Femur (tissue), 1 donor: Measurements from ENCODE around the gene SUGP1.

Experiments used
- DNase-seq: peaks from one replicate; pipeline ENCODE4 v3.0.0-alpha.2; 2017

Gene SUGP1

DNA sequence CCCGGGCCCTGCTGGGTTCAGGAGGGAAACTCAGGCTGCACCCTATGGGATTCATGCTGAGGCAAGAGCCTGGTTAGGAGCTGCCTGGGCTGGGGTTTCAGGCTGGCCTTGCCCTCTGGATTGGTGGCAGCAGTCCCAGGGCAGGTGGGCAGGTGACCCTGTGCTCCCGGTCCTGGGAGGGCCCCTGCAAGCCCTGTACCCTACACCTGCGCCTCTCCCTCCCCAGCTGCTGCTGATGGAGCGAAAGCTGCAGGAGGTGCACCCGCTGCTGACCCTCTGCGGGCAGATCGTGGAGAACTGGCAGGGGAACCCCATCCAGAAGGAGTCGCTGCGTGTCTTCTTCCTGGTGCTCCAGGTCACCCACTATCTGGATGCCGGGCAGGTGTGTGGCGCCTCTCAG is 20.7 kb upstream of the SUGP1 start:
- DNase-seq, result no peak

DNA sequence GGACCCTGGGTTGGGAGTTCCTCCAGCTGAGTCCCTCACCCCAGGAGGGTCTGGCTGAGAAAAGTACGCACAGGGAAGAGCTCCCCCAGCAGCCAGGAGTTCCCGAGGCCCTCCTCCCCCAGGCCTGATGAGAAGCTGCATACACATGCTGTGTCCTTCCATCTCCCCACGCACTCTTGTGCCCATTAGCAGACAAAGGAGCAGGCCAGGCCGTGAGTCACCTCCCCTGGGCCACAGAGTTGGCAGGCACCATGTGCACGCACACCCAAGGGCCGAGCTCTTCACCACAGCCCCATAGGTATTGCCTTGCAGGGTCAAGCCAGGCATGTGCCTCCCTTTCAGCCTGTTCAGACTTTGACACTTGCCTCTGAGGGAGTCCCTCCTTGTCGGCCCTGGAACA is 17.8 kb upstream of the SUGP1 start:
- DNase-seq, result no peak

DNA sequence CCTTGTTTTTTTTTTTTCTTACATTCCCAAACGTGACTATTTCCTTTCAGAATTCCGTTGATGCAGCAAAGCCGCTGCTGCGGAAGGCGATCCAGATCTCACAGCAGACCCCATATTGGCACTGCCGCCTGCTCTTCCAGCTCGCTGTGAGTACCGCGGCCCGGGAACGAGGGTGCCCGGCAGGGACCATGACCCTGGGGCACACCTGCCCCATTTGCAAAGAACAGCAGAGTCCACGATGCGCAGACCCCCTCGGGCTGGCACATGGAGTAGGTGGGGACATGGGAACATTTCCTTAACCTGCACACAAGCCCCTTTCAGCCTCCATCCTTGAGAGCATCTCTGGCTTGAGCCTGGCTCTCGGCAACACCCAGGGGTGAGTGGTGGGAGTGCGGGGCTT is 16.8 kb upstream of the SUGP1 start:
- DNase-seq, result no peak

DNA sequence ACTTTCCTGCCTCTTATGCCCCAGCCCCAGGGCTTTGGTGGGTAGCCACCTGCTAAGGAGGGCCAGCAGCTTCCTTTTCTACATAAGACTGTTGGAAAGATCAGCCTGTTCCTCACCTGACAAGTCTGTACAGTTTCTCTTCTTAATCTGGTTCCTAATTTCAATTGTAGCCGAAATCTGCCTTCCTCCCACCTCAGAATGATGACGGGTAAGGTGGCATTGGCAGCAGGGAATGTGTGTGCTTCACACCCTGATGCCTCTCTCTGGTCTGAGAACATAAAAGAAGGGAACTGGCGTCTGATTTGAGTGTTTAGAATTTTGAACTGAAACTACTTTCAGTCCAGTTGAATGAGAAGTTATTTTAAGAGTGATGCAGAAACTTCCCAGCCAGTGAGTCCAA is 16.3 kb upstream of the SUGP1 start:
- no peak for DNase-seq

DNA sequence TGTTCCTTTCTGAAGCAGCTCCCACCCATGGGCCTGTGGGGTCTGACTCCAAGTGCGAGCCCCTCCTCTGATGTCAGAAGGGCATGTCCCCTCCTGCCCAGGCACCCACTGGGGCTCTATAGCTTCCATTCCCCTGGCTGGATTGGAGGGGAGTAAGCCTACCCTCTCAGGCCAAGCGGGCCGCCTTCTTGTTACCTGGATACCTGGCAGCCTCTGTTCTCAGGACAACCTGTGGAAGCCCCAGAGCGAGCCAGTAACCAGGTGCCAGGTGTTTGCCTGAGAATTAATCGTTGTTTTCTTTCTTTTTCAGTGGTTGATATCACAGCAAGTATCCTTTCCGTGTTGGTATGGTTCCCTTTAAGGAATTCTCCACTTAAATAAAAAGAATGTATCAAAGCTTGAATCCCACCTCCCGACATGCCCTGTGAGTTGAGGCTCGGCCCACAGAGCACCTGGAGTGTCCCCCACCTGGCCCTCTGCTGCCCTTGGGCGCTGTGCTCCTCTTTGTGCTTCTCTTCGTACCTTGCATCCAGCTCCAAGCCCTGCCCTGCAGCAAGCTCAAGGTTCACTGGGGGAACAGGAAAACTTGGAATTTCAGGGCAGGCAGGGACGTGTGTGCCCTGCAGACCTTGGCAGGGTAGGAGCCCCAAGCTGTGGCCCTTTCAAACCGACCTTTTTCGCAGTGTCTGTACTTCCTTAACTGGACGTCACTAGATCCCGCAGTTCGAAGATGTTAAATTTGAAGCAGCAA is 15.3 kb upstream of the SUGP1 start:
- no peak for DNase-seq

DNA sequence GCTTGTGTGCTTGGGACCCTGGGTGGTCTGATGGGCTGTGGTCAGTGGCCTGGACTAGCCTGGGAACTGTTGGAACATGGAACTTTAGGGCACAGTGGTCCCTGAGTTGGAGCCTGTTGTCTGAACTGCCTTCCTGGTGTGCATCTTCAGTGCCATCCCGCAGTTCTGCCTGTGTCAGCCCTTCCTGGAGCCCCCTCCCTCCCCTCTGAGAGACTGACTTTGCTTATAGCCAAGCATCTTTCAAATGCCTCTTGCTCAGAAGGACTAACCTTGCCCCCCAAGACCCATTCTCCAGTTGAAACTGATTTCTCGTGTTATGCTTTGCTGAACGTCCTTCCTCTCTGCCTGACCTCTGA is 14.7 kb upstream of the SUGP1 start:
- DNase-seq, result no peak

DNA sequence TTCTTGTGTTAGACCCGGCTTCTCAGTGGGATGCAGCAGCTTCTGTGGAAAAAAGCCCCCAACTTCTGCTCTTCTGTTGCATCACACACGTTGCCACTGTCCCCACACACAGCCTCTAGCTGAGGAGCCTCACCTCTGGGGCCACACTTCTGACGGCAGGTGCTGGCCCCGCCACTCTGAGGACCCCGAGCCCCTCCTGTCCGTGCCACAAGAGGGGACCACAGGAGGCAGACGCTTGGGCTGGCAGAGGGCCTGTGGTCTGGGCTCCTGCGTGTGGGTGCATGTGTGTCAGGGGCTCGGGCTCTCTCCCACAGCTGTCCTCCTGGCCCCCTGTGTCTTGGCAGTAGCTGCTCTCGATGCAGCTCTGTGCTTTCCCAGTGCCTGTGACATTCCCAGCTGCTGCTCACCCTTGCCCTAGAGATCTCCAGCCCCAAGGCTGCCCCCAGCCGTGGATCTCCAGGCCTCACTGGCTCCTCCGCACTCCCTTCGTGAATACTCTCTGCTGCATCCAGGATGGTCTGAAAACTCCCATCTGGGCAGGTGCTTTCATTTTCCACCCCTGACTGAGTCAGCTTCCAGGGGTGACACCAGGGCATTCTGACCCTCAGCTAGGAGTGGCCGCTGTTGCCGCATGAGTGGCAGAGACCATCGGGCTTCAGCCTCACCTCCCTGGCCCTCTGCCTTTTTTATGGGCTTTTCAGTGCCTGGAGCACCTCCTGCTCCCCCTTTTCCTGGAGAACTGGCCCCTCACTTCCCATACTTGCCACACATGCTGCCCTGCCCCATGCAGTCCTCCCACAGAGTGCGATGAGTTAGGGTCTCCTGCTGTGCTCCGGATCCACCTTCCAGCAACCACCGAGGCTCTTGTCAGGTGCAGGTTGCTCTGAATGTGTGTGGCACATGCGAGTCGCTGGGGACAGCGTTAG is 14.0 kb upstream of the SUGP1 start:
- DNase-seq, result peak; percentile 49

DNA sequence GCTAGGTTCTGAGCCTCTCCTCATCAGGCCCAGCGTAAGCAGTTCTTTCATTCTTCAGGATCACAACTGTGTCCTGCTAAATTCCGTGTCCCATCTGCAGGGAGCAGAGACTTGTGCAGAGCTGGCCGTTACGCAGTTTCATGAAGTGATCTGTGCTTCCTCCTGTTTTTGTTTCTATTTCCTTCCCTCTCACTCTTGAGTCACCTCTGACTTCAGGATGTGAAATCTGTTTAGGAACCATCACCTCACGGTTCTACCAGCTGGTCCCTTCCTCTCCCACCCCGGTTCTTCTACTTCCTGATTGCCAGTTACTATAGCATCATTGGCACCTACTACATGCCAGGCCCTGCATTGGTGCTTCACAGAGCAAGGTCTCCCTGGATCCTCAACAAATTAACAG is 8.8 kb upstream of the SUGP1 start:
- no peak for DNase-seq

DNA sequence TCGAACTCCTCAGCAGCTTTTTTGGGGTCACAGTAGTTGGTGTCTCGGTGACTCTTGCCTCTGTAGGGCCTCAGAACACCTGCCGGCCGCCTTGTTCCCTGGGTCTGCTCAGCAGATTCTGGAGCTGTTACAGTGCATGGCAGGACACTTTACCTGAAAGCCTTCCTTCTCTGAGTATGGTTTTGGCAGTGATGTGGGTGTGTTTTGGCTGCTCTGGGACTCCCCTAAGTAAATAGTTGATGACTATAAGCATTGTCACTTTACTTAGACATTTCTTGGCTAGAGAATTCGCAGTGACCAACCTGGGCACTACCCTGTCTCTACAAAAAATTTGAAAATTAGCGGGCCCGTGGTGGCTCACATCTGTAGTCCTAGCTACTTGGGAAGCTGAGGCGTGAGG is 7.4 kb upstream of the SUGP1 start:
- DNase-seq, result no peak

DNA sequence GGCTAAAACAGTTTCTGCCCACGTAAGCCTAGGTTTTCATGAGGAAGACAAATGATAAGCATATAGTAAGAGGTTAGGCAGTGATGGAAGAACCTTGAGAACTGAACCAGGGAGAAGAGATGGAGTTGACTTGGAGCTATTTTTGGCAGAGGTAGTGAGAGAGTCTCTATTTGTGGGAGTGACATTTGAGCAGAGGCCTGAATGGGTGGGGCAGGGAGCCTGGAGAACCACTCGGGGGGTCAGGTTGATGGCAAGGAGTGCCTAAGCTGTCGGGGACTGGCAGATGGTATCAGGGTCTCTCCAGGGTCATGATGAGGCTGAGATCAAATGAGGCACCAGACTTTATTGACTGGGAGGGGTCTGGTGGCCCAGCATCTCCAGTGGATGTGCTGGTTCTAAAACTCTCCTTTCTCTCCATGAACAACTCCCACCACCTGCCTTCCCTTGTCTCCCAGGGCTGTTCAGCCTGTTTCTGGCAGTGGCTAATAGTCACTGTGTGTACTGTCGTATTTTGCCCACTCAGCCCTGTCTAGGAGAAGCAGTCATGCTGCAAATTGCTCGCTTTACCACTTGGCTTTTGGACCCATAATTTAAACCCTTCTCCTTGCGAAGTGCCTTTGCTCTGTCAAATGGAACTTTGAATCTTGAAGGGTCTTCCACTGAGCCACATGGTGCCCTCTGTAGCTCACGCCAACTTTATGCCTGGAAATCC is 3.9 kb upstream of the SUGP1 start:
- DNase-seq, result no peak

DNA sequence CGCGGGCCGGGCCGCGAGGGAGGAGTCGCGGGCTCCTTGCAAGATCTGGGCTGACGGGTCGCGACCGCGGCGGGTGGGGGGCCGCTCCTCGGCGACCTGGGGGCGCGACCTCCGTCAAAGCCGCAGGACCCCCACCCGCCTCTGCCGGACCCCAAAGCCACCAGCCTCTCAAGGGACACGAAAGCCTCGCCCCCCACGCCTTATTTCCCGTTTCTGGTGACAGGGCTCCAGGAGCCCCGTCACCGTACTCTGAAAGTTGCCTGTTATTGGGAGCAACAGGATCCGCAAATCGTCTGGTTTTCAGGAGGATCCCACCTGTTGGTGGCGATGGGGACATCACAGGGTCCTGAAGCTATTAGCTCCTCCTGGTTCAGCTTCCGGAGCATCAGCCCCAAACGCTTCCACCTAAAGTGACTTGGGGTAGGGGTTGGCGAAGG is 850 bp upstream of the SUGP1 start:
- DNase-seq, result peak; percentile 37

DNA sequence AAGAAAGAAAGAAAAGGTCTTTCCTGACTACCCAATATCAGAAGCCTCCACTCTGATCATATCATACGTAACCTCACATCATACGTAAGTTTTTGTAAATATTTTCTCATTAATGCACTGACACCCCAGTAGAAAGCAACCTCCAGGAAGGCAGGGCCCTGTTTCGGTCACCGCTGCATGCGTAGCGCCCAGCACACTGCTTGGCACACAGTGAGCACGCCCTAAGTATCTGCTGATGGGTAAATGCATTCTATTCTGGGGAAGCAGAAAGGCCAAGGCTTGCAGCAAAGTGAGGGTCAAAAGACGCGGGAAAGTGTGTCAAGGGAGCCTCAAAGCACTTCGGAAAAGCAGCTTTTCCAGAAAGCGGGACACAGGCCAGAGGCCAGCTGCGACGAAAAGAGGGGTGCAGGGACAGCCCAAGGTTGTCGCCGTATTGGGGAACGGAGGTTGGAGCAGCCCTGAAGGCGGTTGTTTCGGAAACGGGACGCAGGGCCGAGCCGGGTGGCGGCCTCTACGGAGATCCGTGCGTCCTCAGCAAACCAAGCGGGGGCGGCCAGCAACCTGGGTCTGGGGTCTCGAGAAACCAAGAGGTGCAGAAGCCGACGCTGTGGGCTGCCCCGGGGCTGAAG is 463 bp downstream of the SUGP1 start:
- DNase-seq, result no peak

DNA sequence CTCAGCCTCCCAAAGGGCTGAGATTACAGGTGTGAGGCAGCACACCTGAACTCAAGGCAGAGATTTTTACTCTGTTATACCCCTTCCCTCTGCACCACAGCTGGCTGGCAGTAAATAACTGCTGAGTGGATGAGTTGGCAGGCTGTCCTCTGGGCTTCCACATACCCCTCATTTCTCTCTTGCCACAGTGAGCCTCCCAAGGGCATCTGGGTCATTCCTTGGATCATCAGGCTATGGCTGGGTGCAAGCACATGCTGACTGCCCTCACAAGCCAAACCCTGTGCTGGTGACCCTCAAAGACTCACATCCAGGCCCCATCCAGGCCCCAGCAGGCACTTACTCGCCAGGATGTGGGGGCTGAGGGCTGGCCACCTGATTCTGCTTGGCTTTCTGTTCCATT is 4.2 kb downstream of the SUGP1 start:
- no peak for DNase-seq

DNA sequence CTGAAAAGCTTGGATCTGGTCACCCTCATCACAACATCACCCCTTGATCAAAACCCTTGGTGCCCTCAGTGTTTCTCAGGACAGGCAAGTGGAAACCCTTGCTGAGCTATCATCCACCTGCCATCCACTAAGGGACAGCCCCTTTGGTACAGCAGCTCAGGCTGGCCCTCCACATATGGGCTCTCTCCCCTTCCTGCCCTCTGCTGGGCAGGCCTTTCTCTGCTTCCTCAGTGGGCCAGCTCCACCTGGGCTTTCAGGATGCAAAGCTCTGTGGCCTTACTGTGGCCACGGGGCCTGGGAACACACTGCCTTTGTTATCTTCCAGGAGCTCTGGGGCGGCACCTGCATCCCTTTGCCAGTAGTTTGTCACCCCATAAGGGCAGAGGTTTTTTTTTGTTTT is 4.9 kb downstream of the SUGP1 start:
- DNase-seq, result no peak

DNA sequence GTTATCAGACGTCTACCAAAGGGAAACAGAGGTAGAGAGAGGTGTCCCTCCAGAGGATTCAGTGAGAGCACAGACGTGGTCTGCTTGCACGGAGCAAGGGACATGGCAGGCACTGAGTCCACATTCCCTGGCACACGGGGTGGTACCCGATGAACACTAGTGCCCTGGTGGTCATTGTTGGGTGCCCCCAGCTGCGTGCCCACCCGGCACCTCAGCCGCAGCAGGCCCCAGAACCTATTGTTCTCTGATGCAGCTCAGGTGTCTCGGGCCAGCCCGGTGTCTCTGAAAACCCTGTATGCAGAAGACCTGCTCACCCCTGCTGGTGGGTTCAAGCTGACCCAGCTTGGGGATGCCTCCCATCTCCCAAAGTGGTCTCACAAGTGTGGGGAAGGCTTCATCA is 11.9 kb downstream of the SUGP1 start:
- DNase-seq, result no peak

DNA sequence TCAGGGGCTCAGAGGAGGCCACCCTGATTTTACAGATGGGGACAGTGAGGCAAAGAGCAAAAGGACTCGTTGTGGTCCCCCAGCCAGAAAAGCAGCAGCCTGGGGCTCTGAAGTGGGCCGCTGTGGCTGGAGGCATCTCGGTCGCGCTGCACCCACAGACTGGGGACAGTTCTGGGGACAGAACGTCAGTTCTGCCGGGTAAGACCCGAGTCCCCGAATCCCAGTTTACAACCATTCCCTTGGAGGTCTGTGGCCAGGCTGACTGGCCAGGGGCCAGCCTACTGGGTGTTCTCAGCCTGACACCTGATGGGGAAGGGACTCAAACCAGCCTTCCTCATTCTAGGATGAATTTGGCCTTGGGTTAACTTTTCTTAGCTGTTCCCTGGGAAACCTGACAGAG is 14.1 kb downstream of the SUGP1 start:
- no peak for DNase-seq

DNA sequence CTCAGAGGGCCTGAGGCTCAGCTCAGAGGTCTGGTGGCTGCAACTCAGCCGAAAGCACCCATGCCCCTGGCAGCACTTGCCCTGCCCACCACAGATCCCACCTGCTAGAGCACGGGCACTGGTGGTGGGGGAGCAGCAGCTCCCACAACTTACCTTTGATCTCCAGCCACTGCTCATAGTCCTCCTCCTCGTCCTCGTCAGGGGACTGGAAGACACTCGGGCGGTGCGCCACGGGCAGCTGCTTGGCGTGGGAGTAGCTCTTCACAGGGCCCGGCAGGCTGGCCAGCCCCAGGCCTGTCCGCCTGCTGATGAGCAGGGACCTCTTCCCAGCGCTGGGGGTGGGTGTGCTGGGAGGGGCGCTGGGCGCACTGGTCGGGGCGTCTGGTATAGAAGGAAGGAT is 14.6 kb downstream of the SUGP1 start:
- DNase-seq, result no peak

DNA sequence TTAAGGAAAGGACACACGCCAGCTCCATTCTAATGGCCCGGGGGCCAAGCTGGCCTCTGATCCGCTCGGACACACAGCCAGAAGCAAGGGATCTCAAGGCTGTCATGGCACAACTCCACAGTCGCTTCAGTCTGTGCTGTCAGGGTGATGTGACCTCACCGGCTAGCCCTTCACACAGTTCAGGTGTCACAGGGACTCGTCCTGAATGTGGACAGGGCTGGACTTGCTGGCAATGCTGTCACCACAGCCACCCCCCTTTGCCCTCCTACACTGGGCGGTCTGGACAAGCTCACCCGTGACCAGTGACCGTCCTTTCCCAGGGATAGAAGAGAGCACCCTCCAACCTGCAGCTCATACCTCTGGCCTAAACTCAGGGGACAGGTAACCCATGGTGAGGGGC is 15.2 kb downstream of the SUGP1 start:
- DNase-seq, result no peak

DNA sequence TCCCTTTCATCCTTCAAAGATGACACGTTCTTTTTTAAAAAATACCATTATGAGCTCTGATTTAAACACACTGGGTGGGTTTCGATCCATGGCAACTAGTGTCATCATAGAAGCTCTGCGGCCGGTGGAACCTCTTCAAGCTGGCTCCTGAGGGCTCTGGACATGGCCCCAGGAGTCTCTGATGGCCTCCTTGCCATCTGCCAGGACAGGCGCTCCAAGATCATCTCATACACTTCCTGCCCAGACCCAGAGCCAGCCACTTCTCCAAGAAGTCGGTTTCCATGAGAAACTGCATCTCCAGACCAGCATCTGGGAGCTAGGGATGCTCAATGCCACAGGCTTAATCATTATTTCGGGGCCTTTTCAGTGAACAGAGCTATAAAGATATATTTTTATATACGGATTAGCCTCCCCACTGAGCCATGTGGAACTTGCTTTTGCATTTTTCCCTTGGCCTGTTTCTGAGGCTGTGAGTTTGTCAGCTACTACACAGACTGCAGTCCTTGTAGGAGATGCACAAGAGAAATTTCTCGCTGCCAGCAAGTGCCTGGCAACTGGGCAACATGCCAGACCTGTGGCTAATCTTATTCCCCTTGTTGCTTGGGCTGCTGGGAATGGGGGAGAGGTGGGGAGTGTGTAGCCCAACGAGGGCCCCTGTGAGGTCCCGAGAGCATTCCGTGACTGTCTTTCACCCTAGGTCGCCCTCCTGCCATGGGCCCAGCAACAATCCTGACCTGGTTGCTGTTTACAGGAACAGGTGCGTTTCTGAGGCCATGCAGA is 15.9 kb downstream of the SUGP1 start:
- DNase-seq, result no peak

DNA sequence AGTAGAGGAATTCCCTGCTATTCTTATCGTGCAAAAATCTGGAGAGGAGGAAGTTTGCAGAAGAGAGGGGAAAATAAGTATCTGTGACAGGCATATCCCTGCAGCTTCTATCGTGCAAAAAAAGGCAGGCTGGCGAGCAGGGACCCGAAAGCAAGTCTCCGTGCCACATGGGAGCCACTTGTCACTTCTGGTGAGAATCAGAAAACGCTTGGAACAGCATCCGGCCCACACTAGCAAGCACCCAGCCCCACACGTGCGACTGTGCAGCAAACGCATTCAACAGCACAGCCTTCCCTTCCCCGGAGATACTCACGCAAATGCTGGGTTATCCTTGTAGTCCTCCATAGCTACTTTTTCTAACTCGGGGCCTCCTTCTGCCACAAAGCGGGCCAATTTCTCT is 16.9 kb downstream of the SUGP1 start:
- DNase-seq, result no peak

DNA sequence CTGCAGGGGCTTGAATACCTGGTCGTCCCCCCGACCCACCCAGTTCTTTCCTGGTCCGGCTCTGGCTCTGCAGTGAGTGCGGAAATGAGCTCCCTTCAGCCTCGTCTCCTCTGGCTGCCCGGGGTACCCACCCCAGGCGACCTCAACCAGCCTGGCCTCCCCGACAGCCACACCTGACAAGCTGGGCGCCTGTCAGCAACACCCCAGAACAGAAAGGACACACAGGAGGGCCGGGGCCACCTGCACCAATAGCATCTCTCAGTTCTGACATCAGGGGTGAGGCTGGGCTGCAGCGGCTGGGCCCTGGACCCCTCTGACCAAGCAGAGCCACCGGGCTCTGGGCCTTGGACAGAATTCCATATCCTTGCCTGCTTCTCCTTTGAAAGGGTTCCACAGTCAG is 19.7 kb downstream of the SUGP1 start:
- no peak for DNase-seq

DNA sequence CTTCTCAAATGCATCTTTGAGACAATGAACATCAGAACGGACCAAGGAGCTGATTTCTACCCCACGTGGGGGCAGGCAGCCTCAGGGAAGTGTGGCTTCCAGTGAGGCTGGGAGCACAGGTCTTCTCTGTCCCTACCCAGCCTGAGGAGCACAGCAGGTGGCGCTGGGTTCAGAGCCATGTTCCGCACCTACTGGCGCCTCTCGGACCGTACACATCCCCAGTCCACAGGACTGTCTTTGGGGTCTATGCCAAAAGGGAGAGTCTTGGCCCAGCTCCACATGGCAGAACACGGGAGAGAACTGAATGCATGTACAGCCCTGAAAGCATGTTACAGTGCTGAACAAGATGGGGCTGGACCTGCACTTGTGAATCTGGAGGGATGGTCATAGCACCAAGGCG is 22.6 kb downstream of the SUGP1 start:
- DNase-seq, result no peak
